ENCODE measurements around the gene PCYT1A. TPM values are rescaled to one million over a fixed set of nuclear protein-coding genes. Genes with fewer than 3 reads are reported as not detected.

Gene PCYT1A
- polyA plus RNA-seq, 1 donor (not counting 4 experiments of a cell fraction or from before 2014, with no cell fraction given), result 108 TPM

GRCh38 chr3:196198771-196199753 lies 88.5 kb downstream of the PCYT1A start:
- H3K4me3 ChIP-seq (ENCODE audit: control insufficient read depth in 2 of 3, extremely low read depth in 1 of 3, insufficient read depth in 2 of 3, low read depth in 1 of 3, low read length in 3 of 3), result no peak overlapping the region
- no peak for DNase-seq (ENCODE audit: low read depth, low spot score)
- H3K36me3 ChIP-seq (ENCODE audit: control insufficient read depth in 2 of 2, extremely low read depth in 1 of 2, insufficient read depth in 2 of 2, low read length in 2 of 2), result no peaks in the 10 kb centered on the region
- H3K4me2 ChIP-seq (ENCODE audit: control insufficient read depth, extremely low read depth, insufficient read depth, low read depth, low read length), result no peak overlapping the region
- TF ChIP-seq, protein P1, sequence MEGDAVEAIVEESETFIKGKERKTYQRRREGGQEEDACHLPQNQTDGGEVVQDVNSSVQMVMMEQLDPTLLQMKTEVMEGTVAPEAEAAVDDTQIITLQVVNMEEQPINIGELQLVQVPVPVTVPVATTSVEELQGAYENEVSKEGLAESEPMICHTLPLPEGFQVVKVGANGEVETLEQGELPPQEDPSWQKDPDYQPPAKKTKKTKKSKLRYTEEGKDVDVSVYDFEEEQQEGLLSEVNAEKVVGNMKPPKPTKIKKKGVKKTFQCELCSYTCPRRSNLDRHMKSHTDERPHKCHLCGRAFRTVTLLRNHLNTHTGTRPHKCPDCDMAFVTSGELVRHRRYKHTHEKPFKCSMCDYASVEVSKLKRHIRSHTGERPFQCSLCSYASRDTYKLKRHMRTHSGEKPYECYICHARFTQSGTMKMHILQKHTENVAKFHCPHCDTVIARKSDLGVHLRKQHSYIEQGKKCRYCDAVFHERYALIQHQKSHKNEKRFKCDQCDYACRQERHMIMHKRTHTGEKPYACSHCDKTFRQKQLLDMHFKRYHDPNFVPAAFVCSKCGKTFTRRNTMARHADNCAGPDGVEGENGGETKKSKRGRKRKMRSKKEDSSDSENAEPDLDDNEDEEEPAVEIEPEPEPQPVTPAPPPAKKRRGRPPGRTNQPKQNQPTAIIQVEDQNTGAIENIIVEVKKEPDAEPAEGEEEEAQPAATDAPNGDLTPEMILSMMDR (optimal IDR thresholded peaks at IDR 0.05 in 1 of 3, IDR thresholded peaks at IDR 0.05 in 1 of 3, conservative IDR thresholded peaks at IDR 0.05 in 1 of 3; ENCODE audit: extremely low read depth in 1 of 3, insufficient read depth in 2 of 3, low read length in 3 of 3), result peak in 2 of 3 experiments; percentile 33 to 35
- no peak for TF ChIP-seq EZH2 (IDR thresholded peaks at IDR 0.05; ENCODE audit: low read length)
- no peaks in the 10 kb centered on the region for H3K79me2 ChIP-seq (ENCODE audit: control insufficient read depth, insufficient read depth, low read length)
- no peaks in the 10 kb centered on the region for H3K9me3 ChIP-seq (ENCODE audit: control insufficient read depth, low read depth, low read length)
- no peaks in the 10 kb centered on the region for H3K4me1 ChIP-seq (ENCODE audit: control insufficient read depth, extremely low read depth, insufficient read depth, low read length)
- dilution Hi-C loops (cut with MboI; ENCODE audit: extremely low pct_ligation_motif_present, low sequenced_read_pairs), result no loop called here
- H3K9ac ChIP-seq (ENCODE audit: control insufficient read depth, extremely low read depth, insufficient read depth, low read length), result no peak overlapping the region
- no peaks in the 10 kb centered on the region for H3K9me1 ChIP-seq (ENCODE audit: control insufficient read depth, extremely low read depth, insufficient read depth, low read length)
- H4K20me1 ChIP-seq (ENCODE audit: control insufficient read depth, extremely low read depth, insufficient read depth, low read length), result no peaks in the 10 kb centered on the region
- H3K27ac ChIP-seq (ENCODE audit: control insufficient read depth, insufficient read depth, low read length), result no peak overlapping the region
- no peak overlapping the region for H2AFZ ChIP-seq (ENCODE audit: control insufficient read depth, low read length)
- FAIRE-seq, result no peak
- peaks cover 3% of the 10 kb centered on the region for H3K27me3 ChIP-seq (ENCODE audit: control insufficient read depth, extremely low read depth, insufficient read depth, low read length)

GRCh38 chr3:196198081-196198675 lies 89.3 kb downstream of the PCYT1A start:
- Histone ChIP-seq H3K27ac (ENCODE audit: control insufficient read depth, insufficient read depth, low read length) (no peak overlapping the region), H3K36me3 (ENCODE audit: control insufficient read depth in 2 of 2, extremely low read depth in 1 of 2, insufficient read depth in 2 of 2, low read length in 2 of 2) (no peaks in the 10 kb centered on the region), H2AFZ (ENCODE audit: control insufficient read depth, low read length) (no peak overlapping the region), H4K20me1 (ENCODE audit: control insufficient read depth, extremely low read depth, insufficient read depth, low read length) (no peaks in the 10 kb centered on the region), H3K9ac (ENCODE audit: control insufficient read depth, extremely low read depth, insufficient read depth, low read length) (no peak overlapping the region), H3K9me3 (ENCODE audit: control insufficient read depth, low read depth, low read length) (no peaks in the 10 kb centered on the region), H3K4me3 (ENCODE audit: control insufficient read depth in 2 of 3, extremely low read depth in 1 of 3, insufficient read depth in 2 of 3, low read depth in 1 of 3, low read length in 3 of 3) (no peak overlapping the region), H3K9me1 (ENCODE audit: control insufficient read depth, extremely low read depth, insufficient read depth, low read length) (no peaks in the 10 kb centered on the region), H3K4me2 (ENCODE audit: control insufficient read depth, extremely low read depth, insufficient read depth, low read depth, low read length) (no peak overlapping the region), H3K27me3 (ENCODE audit: control insufficient read depth, extremely low read depth, insufficient read depth, low read length) (no peaks in the 10 kb centered on the region), H3K4me1 (ENCODE audit: control insufficient read depth, extremely low read depth, insufficient read depth, low read length) (no peaks in the 10 kb centered on the region), H3K79me2 (ENCODE audit: control insufficient read depth, insufficient read depth, low read length) (no peaks in the 10 kb centered on the region)
- no peak for FAIRE-seq
- no peak for DNase-seq (ENCODE audit: low read depth, low spot score)
- no peak for TF ChIP-seq EZH2 (IDR thresholded peaks at IDR 0.05; ENCODE audit: low read length)
- TF ChIP-seq, protein P1 (optimal IDR thresholded peaks at IDR 0.05 in 1 of 3, IDR thresholded peaks at IDR 0.05 in 1 of 3, conservative IDR thresholded peaks at IDR 0.05 in 1 of 3; ENCODE audit: extremely low read depth in 1 of 3, insufficient read depth in 2 of 3, low read length in 3 of 3), result no peak
- dilution Hi-C loops (cut with MboI; ENCODE audit: extremely low pct_ligation_motif_present, low sequenced_read_pairs), result no loop called here

Measured in keratinocyte (primary cell).